NCI-H2196 treated with DMSO at 0.1 percent for 48 hours (cell line): ENCODE data around the gene SC5D.

Source experiments
- DNase-seq: peaks from one replicate; lab custom pipeline; 2025; ENCODE audit not compliant: unreplicated experiment; lab: John Stamatoyannopoulos, UW

Gene SC5D

GRCh38 chr11:121328176-121328966 lies 35.8 kb downstream of the SC5D start:
- DNase-seq: no peak

- no peak for DNase-seq
Observed at GRCh38 chr11:121328967-121329679, 36.6 kb downstream of the SC5D start.

GRCh38 chr11:121329781-121330395 lies 37.3 kb downstream of the SC5D start:
- no peak for DNase-seq

GRCh38 chr11:121330614-121331435 lies 38.3 kb downstream of the SC5D start:
- DNase-seq: no peak

GRCh38 chr11:121334973-121335710 lies 42.6 kb downstream of the SC5D start:
- DNase-seq: no peak

- no peak for DNase-seq
Observed at GRCh38 chr11:121336279-121336937, 43.8 kb downstream of the SC5D start.

GRCh38 chr11:121337078-121337477 lies 44.5 kb downstream of the SC5D start:
- no peak for DNase-seq

- no peak for DNase-seq
Observed at GRCh38 chr11:121337740-121338272, 45.2 kb downstream of the SC5D start.

- DNase-seq: no peak
Observed at GRCh38 chr11:121338536-121338935, 46.0 kb downstream of the SC5D start.

GRCh38 chr11:121340032-121340580 lies 47.5 kb downstream of the SC5D start:
- no peak for DNase-seq

GRCh38 chr11:121341609-121342008 lies 49.0 kb downstream of the SC5D start:
- DNase-seq: no peak

GRCh38 chr11:121344824-121345223 lies 52.3 kb downstream of the SC5D start:
- no peak for DNase-seq

GRCh38 chr11:121347094-121347493 lies 54.5 kb downstream of the SC5D start:
- no peak for DNase-seq

- DNase-seq: no peak
Observed at GRCh38 chr11:121347813-121348212, 55.2 kb downstream of the SC5D start.

GRCh38 chr11:121348220-121348875 lies 55.8 kb downstream of the SC5D start:
- DNase-seq: no peak

- DNase-seq: no peak
Observed at GRCh38 chr11:121349790-121350189, 57.2 kb downstream of the SC5D start.

GRCh38 chr11:121350314-121351082 lies 57.9 kb downstream of the SC5D start:
- DNase-seq: no peak

- DNase-seq: no peak
Observed at GRCh38 chr11:121351083-121351630, 58.6 kb downstream of the SC5D start.
